Measurements from ENCODE around the gene HKDC1. TPM values are rescaled to one million over a fixed set of nuclear protein-coding genes. Genes with fewer than 3 reads are reported as not detected.

Gene HKDC1
- polyA plus RNA-seq, 1 of the 3 experiments (the other 2 are of a cell fraction) = 0.10 TPM

DNA sequence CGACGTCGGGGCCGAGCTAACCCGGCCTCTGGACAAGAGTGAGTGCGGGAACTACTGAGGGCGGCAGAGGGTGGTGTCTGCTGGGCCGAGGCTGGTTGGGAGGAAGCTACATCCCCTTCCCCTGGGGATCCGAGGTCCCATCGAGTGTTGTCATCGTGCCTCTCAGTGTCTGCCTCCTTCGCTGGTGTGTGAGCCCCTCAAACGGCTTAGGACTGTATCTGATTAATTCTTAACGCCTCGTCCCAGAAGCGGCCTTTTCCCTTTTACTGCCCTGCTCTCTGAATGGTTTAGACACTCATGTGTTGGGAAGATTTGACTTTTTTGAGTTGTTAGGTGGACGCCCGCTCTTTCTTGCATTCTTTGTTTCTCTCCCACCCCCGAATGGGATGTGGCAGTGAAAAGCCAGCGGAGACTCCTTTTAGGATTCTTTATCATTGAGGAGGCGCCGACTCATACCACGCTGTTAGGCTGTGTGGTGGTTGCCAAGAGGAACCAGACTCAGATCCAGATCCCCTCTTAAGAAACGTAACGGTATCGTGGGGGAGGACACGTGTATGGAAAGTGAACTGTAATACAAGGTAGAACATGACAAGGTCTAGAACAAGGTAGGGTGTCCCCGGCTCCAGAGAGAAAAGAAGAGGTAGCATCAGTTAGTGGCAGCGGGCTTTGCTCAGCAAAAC is 39.5 kb upstream of the HKDC1 start:
- H4K20me1 ChIP-seq (ENCODE audit: insufficient read depth) = no peaks in the 10 kb centered on the region
- H3K27me3 ChIP-seq (ENCODE audit: insufficient read depth) = no peaks in the 10 kb centered on the region
- H2AFZ ChIP-seq (ENCODE audit: low read depth) = peak overlapping the region; percentile 44
- H3K79me2 ChIP-seq (ENCODE audit: insufficient read depth) = peaks cover 54% of the 10 kb centered on the region
- POLR2A ChIA-PET = interaction anchor here (1.0 to 1.4 kb wide), 2 partner anchors 28 to 225 kb away, joined by 4 read pairs; partner anchors contain the start of gene DDX21
- no peaks in the 10 kb centered on the region for H3F3A ChIP-seq (replicated peaks; ENCODE audit: insufficient read depth)
- peak overlapping the region; percentile 88 to 98; a peak in 3 of 4 replicates for H3K27ac ChIP-seq (ENCODE audit: low read depth in 2 of 2, low read length in 1 of 2)
- peaks cover 3 to 4% of the 10 kb centered on the region in 2 experiments for H3K36me3 ChIP-seq (replicated peaks in 1 of 2; ENCODE audit: control insufficient read depth in 1 of 2, insufficient read depth in 2 of 2, low read length in 1 of 2)
- peak overlapping the region; percentile 82 for H3K4me2 ChIP-seq
- H3K4me3 ChIP-seq (ENCODE audit: low read depth in 2 of 2, low read length in 1 of 2) = peak overlapping the region; percentile 84 to 95
- H3K4me1 ChIP-seq (ENCODE audit: control insufficient read depth in 1 of 2, insufficient read depth in 2 of 2, low read depth in 1 of 2, low read length in 1 of 2) = peaks cover 0 to 9% of the 10 kb centered on the region in 2 experiments; a peak in 2 of 4 replicates
- no peak for DNase-seq
- H3K9me3 ChIP-seq = no peaks in the 10 kb centered on the region
- H3K9ac ChIP-seq = peak overlapping the region; percentile 91
- no peak for TF ChIP-seq TCF12 (IDR thresholded peaks at IDR 0.05)
- no peak for TF ChIP-seq JUND (IDR thresholded peaks at IDR 0.05)
- TF ChIP-seq, protein P1, sequence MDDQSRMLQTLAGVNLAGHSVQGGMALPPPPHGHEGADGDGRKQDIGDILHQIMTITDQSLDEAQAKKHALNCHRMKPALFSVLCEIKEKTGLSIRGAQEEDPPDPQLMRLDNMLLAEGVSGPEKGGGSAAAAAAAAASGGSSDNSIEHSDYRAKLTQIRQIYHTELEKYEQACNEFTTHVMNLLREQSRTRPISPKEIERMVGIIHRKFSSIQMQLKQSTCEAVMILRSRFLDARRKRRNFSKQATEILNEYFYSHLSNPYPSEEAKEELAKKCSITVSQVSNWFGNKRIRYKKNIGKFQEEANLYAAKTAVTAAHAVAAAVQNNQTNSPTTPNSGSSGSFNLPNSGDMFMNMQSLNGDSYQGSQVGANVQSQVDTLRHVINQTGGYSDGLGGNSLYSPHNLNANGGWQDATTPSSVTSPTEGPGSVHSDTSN (IDR thresholded peaks at IDR 0.05) = no peak
- TF ChIP-seq RXRA (IDR thresholded peaks at IDR 0.05; ENCODE audit: borderline replicate concordance, low read depth) = no peak
- no peak for TF ChIP-seq POLR2AphosphoS5 (IDR thresholded peaks at IDR 0.05; ENCODE audit: low read depth, low read length)
- TF ChIP-seq, protein P2, sequence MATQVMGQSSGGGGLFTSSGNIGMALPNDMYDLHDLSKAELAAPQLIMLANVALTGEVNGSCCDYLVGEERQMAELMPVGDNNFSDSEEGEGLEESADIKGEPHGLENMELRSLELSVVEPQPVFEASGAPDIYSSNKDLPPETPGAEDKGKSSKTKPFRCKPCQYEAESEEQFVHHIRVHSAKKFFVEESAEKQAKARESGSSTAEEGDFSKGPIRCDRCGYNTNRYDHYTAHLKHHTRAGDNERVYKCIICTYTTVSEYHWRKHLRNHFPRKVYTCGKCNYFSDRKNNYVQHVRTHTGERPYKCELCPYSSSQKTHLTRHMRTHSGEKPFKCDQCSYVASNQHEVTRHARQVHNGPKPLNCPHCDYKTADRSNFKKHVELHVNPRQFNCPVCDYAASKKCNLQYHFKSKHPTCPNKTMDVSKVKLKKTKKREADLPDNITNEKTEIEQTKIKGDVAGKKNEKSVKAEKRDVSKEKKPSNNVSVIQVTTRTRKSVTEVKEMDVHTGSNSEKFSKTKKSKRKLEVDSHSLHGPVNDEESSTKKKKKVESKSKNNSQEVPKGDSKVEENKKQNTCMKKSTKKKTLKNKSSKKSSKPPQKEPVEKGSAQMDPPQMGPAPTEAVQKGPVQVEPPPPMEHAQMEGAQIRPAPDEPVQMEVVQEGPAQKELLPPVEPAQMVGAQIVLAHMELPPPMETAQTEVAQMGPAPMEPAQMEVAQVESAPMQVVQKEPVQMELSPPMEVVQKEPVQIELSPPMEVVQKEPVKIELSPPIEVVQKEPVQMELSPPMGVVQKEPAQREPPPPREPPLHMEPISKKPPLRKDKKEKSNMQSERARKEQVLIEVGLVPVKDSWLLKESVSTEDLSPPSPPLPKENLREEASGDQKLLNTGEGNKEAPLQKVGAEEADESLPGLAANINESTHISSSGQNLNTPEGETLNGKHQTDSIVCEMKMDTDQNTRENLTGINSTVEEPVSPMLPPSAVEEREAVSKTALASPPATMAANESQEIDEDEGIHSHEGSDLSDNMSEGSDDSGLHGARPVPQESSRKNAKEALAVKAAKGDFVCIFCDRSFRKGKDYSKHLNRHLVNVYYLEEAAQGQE (IDR thresholded peaks at IDR 0.05; ENCODE audit: low read depth, low read length) = no peak
- no peak for TF ChIP-seq RAD21 (IDR thresholded peaks at IDR 0.05; ENCODE audit: low read length)
- TF ChIP-seq EZH2phosphoT487 (IDR thresholded peaks at IDR 0.05; ENCODE audit: borderline replicate concordance, low read depth) = no peak
- no peak for TF ChIP-seq GATA2 (CRISPR knock-in tag; IDR thresholded peaks at IDR 0.05)
- TF ChIP-seq, protein P3, sequence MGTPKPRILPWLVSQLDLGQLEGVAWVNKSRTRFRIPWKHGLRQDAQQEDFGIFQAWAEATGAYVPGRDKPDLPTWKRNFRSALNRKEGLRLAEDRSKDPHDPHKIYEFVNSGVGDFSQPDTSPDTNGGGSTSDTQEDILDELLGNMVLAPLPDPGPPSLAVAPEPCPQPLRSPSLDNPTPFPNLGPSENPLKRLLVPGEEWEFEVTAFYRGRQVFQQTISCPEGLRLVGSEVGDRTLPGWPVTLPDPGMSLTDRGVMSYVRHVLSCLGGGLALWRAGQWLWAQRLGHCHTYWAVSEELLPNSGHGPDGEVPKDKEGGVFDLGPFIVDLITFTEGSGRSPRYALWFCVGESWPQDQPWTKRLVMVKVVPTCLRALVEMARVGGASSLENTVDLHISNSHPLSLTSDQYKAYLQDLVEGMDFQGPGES (IDR thresholded peaks at IDR 0.05; ENCODE audit: low read depth, low read length) = no peak
- TF ChIP-seq NRF1 (IDR thresholded peaks at IDR 0.05; ENCODE audit: low read depth, low read length) = no peak
- TF ChIP-seq FOXJ3 (CRISPR knock-in tag; IDR thresholded peaks at IDR 0.05) = no peak
- TF ChIP-seq, protein P4, sequence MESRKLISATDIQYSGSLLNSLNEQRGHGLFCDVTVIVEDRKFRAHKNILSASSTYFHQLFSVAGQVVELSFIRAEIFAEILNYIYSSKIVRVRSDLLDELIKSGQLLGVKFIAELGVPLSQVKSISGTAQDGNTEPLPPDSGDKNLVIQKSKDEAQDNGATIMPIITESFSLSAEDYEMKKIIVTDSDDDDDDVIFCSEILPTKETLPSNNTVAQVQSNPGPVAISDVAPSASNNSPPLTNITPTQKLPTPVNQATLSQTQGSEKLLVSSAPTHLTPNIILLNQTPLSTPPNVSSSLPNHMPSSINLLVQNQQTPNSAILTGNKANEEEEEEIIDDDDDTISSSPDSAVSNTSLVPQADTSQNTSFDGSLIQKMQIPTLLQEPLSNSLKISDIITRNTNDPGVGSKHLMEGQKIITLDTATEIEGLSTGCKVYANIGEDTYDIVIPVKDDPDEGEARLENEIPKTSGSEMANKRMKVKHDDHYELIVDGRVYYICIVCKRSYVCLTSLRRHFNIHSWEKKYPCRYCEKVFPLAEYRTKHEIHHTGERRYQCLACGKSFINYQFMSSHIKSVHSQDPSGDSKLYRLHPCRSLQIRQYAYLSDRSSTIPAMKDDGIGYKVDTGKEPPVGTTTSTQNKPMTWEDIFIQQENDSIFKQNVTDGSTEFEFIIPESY (IDR thresholded peaks at IDR 0.05; ENCODE audit: borderline replicate concordance, low read depth) = no peak
- TF ChIP-seq GABPA (IDR thresholded peaks at IDR 0.05; ENCODE audit: low read depth) = no peak
- TF ChIP-seq, protein P5, sequence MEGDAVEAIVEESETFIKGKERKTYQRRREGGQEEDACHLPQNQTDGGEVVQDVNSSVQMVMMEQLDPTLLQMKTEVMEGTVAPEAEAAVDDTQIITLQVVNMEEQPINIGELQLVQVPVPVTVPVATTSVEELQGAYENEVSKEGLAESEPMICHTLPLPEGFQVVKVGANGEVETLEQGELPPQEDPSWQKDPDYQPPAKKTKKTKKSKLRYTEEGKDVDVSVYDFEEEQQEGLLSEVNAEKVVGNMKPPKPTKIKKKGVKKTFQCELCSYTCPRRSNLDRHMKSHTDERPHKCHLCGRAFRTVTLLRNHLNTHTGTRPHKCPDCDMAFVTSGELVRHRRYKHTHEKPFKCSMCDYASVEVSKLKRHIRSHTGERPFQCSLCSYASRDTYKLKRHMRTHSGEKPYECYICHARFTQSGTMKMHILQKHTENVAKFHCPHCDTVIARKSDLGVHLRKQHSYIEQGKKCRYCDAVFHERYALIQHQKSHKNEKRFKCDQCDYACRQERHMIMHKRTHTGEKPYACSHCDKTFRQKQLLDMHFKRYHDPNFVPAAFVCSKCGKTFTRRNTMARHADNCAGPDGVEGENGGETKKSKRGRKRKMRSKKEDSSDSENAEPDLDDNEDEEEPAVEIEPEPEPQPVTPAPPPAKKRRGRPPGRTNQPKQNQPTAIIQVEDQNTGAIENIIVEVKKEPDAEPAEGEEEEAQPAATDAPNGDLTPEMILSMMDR (IDR thresholded peaks at IDR 0.05) = no peak
- no peak for TF ChIP-seq TEAD4 (IDR thresholded peaks at IDR 0.05; ENCODE audit: borderline replicate concordance, insufficient read depth)
- TF ChIP-seq SIN3A (IDR thresholded peaks at IDR 0.05; ENCODE audit: borderline replicate concordance, low read depth, low read length) = no peak
- TF ChIP-seq YY1 (IDR thresholded peaks at IDR 0.05; ENCODE audit: low read depth) = no peak
- no peaks in the 10 kb centered on the region for H3K9me2 ChIP-seq
- CTCF ChIA-PET = no interaction called here
- 1% methylated on average over 29 of the region's 29 CpGs for WGBS (ENCODE audit: low lambda C conversion rate)

Measured in SK-N-SH (cell line).